HG03565 (cell line): ENCODE measurements around the gene LRRC46.

ENCODE experiments used
- ATAC-seq: cut with Tn5 transposase; IDR thresholded peaks from one replicate; pipeline ENCODE4 v1.9.1; 2021; ENCODE audit warnings: mild to moderate bottlenecking, moderate library complexity; ENCODE audit not compliant: unreplicated experiment

The LRRC46 gene

GRCh38 chr17:47875011-47875985, 43.8 kb downstream of the LRRC46 start:
- ATAC-seq = no peak

- ATAC-seq = no peak
Observed at GRCh38 chr17:47877368-47878034, 46.0 kb downstream of the LRRC46 start.

GRCh38 chr17:47878203-47879027, 46.9 kb downstream of the LRRC46 start:
- ATAC-seq = no peak

- ATAC-seq = no peak
Observed at GRCh38 chr17:47879028-47879585, 47.6 kb downstream of the LRRC46 start.

GRCh38 chr17:47879776-47880454, 48.4 kb downstream of the LRRC46 start:
- ATAC-seq = no peak

GRCh38 chr17:47882247-47882646, 50.8 kb downstream of the LRRC46 start:
- ATAC-seq = no peak

GRCh38 chr17:47882695-47883588, 51.5 kb downstream of the LRRC46 start:
- no peak for ATAC-seq

GRCh38 chr17:47883589-47884426, 52.3 kb downstream of the LRRC46 start:
- no peak for ATAC-seq

GRCh38 chr17:47884427-47884740, 52.9 kb downstream of the LRRC46 start:
- ATAC-seq = no peak

GRCh38 chr17:47884905-47885730, 53.6 kb downstream of the LRRC46 start:
- ATAC-seq = no peak
